ENCODE results near the gene KIF5A.
"Not testable (repeated sequence)": the region's sequence is repeated elsewhere in the genome, so short reads cannot be mapped to it uniquely, and the experiment has no call there.

Gene KIF5A

GRCh38 chr12:57584050-57584449 lies 34.2 kb downstream of the KIF5A start:
- no peak for DNase-seq (ENCODE audit: low spot score)

GRCh38 chr12:57584690-57585089 lies 34.8 kb downstream of the KIF5A start:
- DNase-seq (ENCODE audit: low spot score), result no peak

GRCh38 chr12:57585156-57585555 lies 35.3 kb downstream of the KIF5A start:
- DNase-seq (ENCODE audit: low spot score), result no peak

GRCh38 chr12:57586128-57586527 lies 36.3 kb downstream of the KIF5A start:
- DNase-seq (ENCODE audit: low spot score), result no peak

GRCh38 chr12:57586832-57587429 lies 37.1 kb downstream of the KIF5A start:
- DNase-seq (ENCODE audit: low spot score), result no peak

GRCh38 chr12:57588951-57589610 lies 39.2 kb downstream of the KIF5A start:
- DNase-seq (ENCODE audit: low spot score), result not testable (repeated sequence)

- no peak for DNase-seq (ENCODE audit: low spot score)
Measured at GRCh38 chr12:57590479-57590863, 40.6 kb downstream of the KIF5A start.

GRCh38 chr12:57590864-57591781 lies 41.3 kb downstream of the KIF5A start, which contains the start of gene PIP4K2C:
Gene PIP4K2C (plus strand): TSS chr12:57591192. CDS start chr12:57591290, 98 bp downstream.
- peak; percentile 97 for DNase-seq (ENCODE audit: low spot score)

- no peak for DNase-seq (ENCODE audit: low spot score)
Measured at GRCh38 chr12:57591782-57592325, 42.0 kb downstream of the KIF5A start.

GRCh38 chr12:57592551-57593165 lies 42.8 kb downstream of the KIF5A start:
- no peak for DNase-seq (ENCODE audit: low spot score)

- no peak for DNase-seq (ENCODE audit: low spot score)
Measured at GRCh38 chr12:57593187-57593586, 43.3 kb downstream of the KIF5A start.

GRCh38 chr12:57600395-57600794 lies 50.6 kb downstream of the KIF5A start:
- DNase-seq (ENCODE audit: low spot score), result no peak

- no peak for DNase-seq (ENCODE audit: low spot score)
Measured at GRCh38 chr12:57602544-57602943, 52.7 kb downstream of the KIF5A start.

GRCh38 chr12:57603324-57603723 lies 53.5 kb downstream of the KIF5A start:
- DNase-seq (ENCODE audit: low spot score), result no peak

GRCh38 chr12:57603815-57604453 lies 54.1 kb downstream of the KIF5A start:
- peak; percentile 9 for DNase-seq (ENCODE audit: low spot score)

- DNase-seq (ENCODE audit: low spot score), result no peak
Measured at GRCh38 chr12:57604454-57604991, 54.7 kb downstream of the KIF5A start, which contains the start of gene DTX3. Gene DTX3 (plus strand): TSS chr12:57604824. CDS start chr12:57606518, 1,694 bp downstream.

- no peak for DNase-seq (ENCODE audit: low spot score)
Measured at GRCh38 chr12:57604992-57605810, 55.4 kb downstream of the KIF5A start.

- no peak for DNase-seq (ENCODE audit: low spot score)
Measured at GRCh38 chr12:57605811-57606311, 56.0 kb downstream of the KIF5A start.

- no peak for DNase-seq (ENCODE audit: low spot score)
Measured at GRCh38 chr12:57606399-57606798, 56.6 kb downstream of the KIF5A start.

GRCh38 chr12:57606821-57607220 lies 57.0 kb downstream of the KIF5A start:
- no peak for DNase-seq (ENCODE audit: low spot score)

Measured in LoVo (cell line).